Measurements from ENCODE around the gene MBIP.
A peak's percentile ranks its signal among the peaks of the same experiment; 100 is the strongest.

MBIP gene

GRCh38 chr14:36306836-36307235 is 13.6 kb downstream of the MBIP start:
- no peak for DNase-seq

GRCh38 chr14:36304895-36305294 is 15.5 kb downstream of the MBIP start:
- no peak for DNase-seq

- DNase-seq, result no peak
Observed at GRCh38 chr14:36303960-36304359, 16.5 kb downstream of the MBIP start.

GRCh38 chr14:36302823-36303222 is 17.6 kb downstream of the MBIP start:
- DNase-seq, result no peak

GRCh38 chr14:36301159-36301558 is 19.3 kb downstream of the MBIP start:
- DNase-seq, result no peak

- no peak for DNase-seq
Observed at GRCh38 chr14:36300337-36300736, 20.1 kb downstream of the MBIP start.

GRCh38 chr14:36295642-36296627 is 24.5 kb downstream of the MBIP start:
- DNase-seq, result no peak

- DNase-seq, result no peak
Observed at GRCh38 chr14:36294543-36294942, 25.9 kb downstream of the MBIP start.

GRCh38 chr14:36293824-36294223 is 26.6 kb downstream of the MBIP start:
- peak; percentile 4 for DNase-seq

- no peak for DNase-seq
Observed at GRCh38 chr14:36289954-36290353, 30.5 kb downstream of the MBIP start.

GRCh38 chr14:36288496-36288895 is 31.9 kb downstream of the MBIP start:
- DNase-seq, result no peak

- no peak for DNase-seq
Observed at GRCh38 chr14:36284971-36285595, 35.4 kb downstream of the MBIP start.

- no peak for DNase-seq
Observed at GRCh38 chr14:36281309-36281708, 39.1 kb downstream of the MBIP start.

- DNase-seq, result no peak
Observed at GRCh38 chr14:36279306-36280190, 40.9 kb downstream of the MBIP start.

- DNase-seq, result no peak
Observed at GRCh38 chr14:36275741-36276140, 44.7 kb downstream of the MBIP start.

- DNase-seq, result no peak
Observed at GRCh38 chr14:36271939-36272907, 48.2 kb downstream of the MBIP start.

GRCh38 chr14:36271222-36271621 is 49.2 kb downstream of the MBIP start:
- no peak for DNase-seq

GRCh38 chr14:36270191-36270590 is 50.2 kb downstream of the MBIP start:
- no peak for DNase-seq

- DNase-seq, result no peak
Observed at GRCh38 chr14:36268121-36268520, 52.3 kb downstream of the MBIP start.

- no peak for DNase-seq
Observed at GRCh38 chr14:36264595-36264994, 55.8 kb downstream of the MBIP start.

GRCh38 chr14:36264107-36264506 is 56.3 kb downstream of the MBIP start:
- no peak for DNase-seq

Data from NCI-H226 (cell line).